ENCODE measurements around the gene RETREG1.
A peak's percentile ranks its signal among the peaks of the same experiment; 100 is the strongest.
"Not testable (repeated sequence)": the region's sequence is repeated elsewhere in the genome, so short reads cannot be mapped to it uniquely, and the experiment has no call there.

The RETREG1 gene

DNA sequence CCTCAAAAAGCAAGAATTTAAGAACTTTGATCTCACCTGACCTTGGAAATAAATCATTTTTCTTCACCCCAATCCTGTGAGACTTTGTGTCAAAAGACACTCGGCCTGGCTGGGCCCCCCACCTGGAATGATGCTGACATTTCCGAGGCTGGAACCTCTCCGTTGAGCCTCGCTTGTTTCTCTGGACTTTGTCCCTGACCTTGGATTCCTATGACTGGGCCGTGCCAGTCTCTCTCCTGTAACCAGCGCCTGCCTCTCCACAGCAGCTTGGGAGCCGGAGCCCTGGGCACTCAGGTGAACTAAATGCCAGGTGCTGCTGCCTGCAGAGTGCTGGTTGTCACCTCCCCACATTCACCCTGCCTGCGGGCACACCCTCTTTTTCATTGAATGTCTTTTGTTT lies 62.7 kb downstream of the RETREG1 start:
- DNase-seq (ENCODE audit: low read depth in 2 of 2): no peak

DNA sequence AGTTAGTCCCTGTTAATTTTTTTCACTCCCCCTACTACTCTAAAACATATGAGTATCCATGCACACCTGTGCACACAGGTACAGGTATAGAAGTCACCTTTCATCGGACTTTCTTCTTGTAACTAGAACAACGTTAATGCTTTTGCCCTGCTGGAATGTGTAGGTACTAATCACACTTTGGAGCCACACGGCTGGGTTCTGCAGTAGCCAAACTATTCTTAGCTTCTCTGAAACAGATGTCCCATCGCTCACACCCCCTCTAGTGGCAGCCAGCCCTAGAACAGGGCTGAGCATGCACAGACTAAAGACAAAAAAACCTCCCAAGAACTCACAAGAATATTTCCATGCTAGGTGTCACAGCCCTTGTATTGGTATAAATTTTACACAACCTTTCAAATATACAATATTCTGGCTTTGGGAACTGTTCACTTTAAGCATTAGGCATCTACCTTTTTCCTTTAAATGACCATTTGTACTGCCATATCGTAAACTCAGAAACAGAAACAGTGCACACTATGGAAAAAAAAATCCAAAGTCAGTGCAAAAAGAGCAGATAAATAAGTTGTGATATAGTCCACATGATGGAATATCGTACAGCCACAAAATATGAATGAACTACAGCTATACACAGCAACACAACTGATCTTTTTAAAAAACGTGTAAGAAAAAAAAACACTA lies 64.0 kb downstream of the RETREG1 start:
- DNase-seq (ENCODE audit: low read depth in 2 of 2): peak; percentile 24 to 25

DNA sequence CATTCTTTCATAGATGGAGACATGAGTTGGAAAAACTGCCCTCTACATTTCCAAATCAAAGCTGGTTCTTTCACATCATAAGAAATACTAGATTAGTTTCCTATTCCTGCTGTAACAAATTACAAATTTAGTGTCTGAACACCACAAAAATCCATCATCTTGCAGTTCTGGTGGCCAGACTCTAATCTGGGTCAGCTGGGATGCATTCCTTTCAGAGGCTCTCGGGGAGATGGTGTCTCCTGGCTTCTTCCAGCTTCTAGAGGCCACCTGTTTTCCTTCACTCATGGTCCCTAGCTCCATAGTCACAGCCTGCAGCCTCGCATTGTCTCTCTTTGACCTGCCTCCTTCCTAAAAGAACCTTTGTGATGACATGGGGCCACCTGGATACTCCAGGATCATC lies 65.2 kb downstream of the RETREG1 start:
- no peak for DNase-seq (ENCODE audit: low read depth in 2 of 2)

DNA sequence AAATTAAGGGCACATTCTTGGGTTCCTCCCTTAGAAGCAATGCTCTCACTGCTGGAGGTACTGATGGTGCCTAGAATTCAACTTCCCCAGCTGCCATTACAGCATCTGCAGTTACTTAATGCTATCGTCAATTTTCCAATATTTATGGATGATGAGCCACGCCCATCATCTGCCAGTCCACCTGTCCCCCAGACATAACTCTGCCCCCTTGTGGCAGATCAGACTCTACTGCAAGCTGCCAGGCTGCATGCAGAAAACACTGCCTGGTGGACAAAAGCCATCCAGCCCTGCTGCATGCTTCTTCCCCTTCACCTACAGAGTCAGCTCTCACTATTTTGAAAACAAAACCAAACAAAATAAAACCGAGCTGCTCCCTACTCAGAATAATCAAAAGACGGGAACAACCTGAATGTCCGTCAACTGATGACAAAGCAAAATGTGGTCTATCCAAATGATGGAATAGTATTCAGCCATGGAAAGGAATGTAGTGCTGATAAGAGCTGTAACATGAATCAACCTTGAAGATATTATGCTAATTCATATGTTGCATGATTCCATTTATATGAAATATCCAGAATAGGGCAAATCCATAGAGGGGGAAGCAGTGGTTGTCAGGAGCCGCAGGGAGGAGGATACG lies 66.4 kb downstream of the RETREG1 start:
- peak; percentile 12 for DNase-seq (ENCODE audit: low read depth in 2 of 2)

DNA sequence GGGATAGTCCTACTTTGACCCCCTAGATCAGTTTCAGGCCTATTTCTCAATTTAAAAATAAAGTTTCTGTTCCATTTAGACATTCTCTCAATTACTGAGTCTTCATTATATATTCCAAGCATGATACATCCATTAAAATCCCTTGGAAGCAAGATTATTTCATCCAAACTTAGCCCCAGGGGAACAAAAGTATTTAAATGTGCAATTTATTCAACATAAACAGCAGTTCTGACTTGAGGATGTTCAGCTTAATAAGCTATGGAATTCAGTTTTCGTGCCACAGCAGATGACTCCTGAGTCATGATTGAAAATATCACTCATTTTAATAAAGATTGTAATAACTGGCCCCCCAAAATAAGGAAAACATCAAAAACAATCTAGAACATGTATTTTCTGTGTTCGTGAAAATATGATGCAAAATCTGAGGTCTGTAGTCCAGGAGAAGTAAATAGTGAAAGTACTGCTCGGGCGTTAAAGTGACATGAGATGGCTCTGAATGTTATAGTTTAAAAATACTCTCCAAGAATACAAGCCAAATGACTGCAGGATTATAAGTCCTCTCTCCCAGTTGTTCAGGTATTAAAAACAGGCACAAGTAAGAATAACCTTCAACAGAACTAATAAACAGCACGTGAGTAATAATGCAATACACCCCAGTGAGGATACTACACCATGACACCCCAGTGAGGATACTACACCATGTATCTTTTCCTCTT lies 67.1 kb downstream of the RETREG1 start:
- DNase-seq (ENCODE audit: low read depth in 2 of 2): no peak

DNA sequence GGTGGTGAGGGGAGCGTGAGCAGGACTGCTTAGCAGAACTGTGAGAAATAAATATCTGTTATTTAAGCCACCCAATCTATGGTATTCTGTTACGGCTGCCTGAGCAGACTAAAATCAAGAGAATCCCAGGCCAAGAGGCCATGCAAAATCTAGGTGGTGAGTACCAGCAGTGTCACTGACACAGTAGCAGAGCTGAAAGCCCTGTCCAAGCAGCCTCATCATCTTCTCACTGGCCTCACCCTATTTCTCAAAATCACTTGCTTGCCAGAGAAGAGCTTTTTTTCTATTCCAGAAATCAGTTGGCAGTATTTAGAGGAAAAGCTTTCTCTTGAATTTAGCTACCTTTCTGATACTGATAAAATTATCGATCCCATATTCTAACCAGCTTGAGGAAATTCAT lies 68.0 kb downstream of the RETREG1 start:
- DNase-seq (ENCODE audit: low read depth in 2 of 2): no peak

DNA sequence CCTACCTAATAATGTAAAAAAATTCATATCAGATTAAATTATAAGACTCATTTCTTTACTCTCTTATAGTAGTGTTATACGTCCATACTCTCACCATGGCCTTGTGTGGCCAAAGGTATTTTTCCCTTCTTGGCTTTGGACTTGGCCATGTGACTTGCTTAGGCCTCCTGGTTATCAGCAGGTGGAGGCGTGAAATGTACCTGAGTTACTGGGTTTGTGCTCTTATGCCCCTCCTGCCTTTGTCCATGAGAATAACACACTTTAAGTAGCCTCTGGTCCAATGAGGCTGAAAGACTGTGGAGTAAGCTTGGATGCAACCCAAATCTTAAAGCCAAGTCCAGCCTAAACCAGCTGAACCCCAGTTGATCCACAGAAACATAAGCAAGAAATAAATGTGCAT lies 68.7 kb downstream of the RETREG1 start:
- DNase-seq (ENCODE audit: low read depth in 2 of 2): no peak

DNA sequence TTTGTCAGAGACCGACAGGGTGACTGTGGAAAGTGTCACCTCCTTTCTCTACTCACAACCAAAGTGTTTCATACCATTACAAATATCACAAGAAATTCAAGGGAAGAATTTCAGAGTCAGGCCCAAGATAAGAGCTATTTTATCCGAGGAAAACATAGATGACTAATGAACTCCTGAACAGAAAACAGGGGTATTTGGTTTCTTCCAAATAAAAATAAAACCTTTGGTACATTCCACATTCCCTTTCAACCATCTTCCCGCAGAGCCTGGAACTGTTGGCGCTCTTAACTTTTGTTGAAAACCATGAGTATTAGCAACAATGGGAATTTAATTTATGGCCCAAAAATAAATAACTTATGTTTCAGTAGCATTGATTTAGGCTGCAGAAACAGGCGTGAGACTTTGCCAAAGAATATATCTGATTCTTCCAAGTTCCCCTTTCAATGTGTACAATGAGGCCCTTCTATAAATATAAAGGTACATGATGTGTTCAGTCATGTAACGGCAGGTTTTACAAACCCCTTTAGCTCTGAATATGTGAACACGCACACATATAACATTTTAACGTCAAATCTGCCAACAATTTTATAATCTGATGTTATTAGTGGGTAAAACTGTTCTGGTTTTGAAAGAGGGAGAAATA lies 69.5 kb downstream of the RETREG1 start:
- no peak for DNase-seq (ENCODE audit: low read depth in 2 of 2)

DNA sequence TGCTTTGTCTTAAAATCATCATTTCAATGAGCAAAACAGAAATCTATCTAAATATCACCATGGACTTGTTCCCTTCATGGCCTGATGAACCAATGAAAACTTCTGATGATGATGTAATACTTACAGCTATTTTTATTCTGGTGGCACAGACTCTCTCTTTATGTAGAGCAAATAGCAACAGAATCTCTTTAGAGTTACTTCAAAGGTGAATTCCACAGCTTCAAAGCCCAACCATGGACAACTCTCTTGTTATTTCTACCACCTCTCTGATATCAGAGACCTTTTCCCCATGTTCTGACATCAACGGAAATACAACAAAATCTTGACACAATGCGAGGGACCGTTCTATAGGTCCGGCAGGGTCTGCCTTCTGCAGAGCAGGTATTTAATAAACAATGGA lies 70.1 kb downstream of the RETREG1 start:
- DNase-seq (ENCODE audit: low read depth in 2 of 2): no peak

DNA sequence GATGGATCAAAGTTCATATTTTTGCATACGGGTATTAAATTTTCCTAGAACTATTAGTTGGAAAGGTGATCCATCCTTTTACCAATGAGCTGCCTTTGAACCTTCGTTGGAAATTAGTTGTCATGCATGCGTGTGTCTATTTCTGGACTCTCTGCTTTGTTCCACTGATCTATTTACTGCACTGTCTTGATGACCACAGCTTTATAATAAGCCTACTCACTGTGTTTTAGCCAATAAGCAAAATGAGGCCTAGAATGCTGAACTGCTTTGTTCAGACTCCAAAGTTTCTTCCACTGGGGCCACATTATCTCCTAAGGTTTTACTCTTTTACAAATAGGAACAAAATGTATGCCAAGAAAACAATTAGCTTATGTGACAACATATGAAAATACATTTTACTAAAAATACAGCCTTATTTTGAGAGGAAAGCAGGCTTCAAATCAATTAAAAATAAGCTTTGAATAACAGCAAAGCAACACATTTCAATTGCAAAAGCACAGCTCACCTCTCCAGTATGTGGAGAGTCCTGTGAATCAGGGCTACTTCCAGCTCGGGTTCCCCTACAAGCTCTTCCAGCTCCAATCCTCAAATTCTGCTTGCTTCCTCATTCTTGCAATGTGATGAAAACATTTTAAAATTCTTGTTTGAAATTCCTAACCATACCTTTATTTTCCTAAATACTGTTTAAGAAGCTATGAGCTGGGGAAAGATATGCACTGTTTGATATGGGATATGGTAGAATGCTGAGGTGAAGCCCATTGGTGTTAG lies 72.0 kb downstream of the RETREG1 start:
- DNase-seq (ENCODE audit: low read depth in 2 of 2): no peak

DNA sequence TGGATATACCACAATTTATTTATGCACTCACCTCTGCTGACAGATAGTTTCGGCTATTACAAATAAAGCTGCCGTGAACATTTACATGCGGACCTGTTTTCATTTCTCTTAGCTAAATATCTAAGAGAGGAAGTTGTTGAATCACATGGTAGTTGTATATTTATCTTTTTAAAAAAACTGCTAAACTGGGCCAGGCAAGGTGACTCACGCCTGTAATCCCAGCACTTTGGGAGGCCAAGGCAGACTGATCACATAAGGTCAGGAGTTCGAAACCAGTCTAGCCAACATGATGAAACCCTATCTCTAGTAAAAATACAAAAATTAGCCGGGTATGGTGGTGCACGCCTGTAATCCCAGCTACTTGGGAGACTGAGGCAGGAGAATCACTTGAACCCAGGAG lies 73.6 kb downstream of the RETREG1 start:
- DNase-seq (ENCODE audit: low read depth in 2 of 2): not testable (repeated sequence)

DNA sequence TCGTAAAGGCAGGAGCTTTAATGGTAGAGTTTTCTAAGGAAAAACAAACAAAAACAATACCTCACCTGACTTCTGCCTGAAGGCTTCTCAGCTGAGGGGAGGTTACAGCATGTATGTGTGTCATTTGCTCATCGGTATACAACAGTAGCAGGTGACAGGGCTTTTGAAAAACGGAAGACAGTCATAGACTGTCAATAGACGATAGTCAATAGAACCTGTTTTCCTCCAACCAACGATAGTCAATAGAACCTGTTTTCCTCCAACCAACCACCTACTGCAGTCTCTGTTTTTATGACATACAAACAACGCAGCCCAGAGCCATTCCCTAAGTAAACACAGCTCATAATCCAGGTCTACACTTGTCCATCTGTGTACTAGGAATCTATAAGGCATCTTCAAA lies 74.6 kb downstream of the RETREG1 start:
- no peak for DNase-seq (ENCODE audit: low read depth in 2 of 2)

DNA sequence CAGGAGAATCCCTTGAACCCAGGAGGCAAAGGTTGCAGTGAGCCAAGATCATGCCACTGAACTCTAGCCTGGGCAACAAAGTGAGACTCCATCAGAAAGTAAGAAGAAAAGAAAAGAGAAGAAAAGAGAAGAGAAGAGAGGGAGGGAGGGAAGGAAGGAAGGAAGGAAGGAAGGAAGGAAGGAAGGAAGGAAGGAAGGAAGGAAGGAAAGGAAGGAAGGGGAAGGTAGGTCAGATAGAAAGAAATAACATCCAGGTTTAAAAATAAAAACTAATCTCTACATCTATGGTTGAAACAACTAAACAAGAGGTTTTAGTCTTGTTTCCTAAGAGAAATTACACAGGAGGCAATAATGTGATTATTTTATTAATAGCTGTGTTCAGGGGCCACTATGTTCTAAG lies 75.2 kb downstream of the RETREG1 start:
- DNase-seq (ENCODE audit: low read depth in 2 of 2): not testable (repeated sequence)

DNA sequence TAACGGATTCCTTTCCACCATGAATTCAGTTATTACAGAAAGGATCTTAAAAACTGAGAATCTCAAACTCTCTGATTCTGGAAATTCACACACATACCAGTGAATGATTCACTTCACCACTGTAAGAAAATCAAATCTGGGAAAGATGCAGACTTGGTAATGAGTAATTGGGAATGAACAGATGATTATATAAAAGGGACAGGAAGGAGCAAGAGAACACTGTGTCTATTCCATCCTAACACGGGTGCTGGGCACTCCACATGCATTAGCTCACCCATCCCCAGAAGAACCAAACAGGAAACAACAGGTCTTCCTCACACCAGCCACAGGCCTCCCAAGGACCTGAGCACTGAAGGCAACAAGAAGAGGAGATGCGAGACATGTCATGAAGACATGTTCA lies 76.4 kb downstream of the RETREG1 start:
- DNase-seq (ENCODE audit: low read depth in 2 of 2): no peak

DNA sequence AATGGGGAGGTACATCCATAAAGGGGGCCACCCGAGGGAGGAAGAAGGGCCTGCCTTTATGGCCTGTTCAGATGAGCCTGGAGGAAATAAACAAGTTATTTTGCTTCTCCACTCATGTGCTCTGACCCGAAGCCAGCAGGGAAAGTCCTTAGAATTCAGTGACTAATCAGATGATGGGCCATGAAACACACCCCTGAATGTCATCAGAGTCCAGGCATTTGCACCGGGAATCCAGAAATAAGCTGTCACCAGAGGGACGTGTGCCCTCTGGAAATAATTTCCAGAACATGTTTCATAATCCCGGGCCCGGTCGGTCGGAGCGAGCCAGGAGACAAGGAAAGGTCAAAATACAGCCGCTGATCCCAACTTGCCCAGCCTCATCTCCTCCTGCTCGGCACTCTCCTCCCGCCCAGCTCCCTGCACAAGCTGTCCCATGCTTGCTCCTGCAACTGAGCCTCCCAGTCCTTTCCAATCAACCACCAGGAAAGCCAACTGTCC lies 77.6 kb downstream of the RETREG1 start:
- DNase-seq (ENCODE audit: low read depth in 2 of 2): no peak

DNA sequence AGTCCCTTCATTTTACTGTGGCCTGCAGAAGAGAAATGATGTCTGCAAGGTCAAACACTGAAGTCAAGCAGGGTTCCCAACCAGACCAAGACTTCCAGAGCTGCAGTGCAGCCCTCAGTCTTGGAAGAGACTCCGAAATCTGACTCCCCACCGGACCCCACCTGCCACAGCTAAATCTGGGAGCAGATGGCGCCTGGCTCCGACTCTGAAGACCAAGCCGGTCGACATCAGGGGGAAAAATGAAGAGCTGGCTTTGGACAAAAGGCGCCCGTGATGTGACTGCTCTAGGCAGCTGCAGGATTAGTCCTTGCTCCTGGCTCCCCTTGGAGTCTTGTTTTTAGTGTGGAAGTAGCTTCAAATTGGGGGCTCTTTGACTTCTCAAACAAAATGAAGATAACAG lies 78.8 kb downstream of the RETREG1 start:
- DNase-seq (ENCODE audit: low read depth in 2 of 2): no peak

DNA sequence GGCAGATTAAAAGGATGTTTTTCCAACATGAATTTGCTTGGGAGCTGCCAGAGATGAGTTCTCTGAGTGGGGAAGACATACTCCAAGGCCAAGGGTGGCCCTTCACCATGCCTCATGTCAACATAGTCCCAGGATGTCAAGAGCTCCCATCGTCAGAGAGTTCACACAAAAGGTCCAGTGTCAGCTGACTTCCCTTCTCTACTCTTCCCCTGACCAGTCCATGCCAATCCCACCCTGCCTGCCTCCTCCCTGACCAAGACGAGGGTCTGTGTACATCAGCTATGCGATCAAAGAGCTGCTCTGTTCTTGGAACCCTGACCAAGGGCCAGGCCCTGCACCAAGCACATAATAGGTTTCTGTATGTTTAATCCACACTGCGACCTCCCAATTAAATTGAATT lies 80.0 kb downstream of the RETREG1 start:
- DNase-seq (ENCODE audit: low read depth in 2 of 2): no peak

DNA sequence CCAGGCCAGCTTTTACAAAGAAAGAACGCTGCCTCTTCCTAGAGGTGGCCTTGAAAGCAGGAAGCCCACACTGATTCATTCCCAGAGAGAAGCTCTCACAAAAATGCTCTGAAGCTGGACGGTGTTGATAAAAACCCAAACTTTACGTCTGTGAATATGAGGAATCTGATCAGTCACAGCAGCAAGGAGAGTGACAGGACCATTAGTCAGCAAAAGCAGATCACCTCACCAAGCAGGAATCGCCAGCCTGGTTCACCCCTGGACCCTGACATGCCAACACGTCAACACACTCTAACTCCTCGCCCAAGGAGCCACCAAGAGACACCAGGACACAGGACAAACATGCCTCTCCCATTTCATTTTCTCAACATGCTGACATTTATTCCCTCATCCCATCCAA lies 80.6 kb downstream of the RETREG1 start:
- DNase-seq (ENCODE audit: low read depth in 2 of 2): no peak

DNA sequence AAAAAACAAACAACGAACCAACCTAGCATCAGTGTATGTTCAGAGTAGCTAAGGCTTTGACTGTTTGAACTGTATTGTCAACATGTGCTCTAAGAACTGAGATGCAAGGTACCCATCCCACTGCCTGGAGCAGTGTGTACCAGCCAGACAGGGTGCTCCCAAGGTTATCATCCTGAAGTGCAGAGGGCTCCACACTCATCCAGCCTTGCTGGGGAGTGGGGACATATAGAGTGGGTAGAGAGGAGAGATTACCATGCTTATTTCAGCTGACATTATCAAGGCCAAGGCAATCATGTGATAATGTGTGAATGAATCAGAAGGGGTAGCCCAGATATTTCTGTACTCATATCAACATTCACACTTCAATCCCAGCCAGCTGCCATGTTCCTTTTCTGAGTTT lies 82.5 kb downstream of the RETREG1 start:
- no peak for DNase-seq (ENCODE audit: low read depth in 2 of 2)

DNA sequence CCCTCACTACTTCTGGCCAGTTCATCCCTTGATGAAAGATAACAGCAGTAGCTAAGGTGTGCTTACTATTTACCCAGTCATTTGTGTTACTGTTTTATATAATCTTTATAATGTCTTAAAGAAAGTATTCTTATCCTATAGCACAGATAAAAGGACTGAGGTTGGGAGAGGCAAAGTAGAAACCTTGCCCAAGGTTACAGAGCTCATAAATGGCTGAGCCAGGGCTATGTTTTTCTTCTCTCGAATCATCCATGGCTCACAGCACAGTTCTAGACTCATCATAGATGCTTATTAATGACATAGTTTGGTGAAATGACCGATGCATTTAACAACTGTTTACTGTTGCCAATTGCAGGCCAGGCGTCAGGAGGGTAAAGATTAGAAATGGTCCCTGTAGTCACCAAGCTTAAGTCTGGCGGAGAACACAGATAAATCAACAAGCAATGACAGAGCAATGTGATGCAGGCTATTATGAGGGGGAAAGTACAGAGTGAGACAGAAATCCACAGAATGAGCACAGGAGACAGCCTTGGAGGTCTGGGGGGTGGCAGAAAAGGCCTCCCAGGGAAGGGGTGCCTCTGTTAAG lies 85.6 kb downstream of the RETREG1 start:
- no peak for DNase-seq (ENCODE audit: low read depth in 2 of 2)

DNA sequence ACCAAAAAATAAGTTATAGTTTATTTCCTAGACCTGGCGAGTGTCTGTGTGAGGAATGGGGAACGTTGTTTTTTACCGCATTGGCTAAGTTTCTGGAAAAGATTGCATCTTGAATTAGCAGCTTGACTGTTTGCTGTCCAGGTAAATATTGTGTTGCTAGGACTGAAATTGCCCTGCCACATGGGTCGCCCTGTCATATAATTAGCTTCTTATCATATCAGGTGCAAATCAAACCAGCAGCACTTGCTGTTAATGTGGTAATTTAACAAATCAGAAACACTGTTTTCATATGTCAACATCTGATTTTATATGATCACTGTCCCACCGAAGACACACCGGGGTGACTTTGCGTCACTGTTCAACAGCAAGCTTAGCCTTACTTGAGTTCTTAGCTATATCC lies 87.5 kb downstream of the RETREG1 start:
- DNase-seq (ENCODE audit: low read depth in 2 of 2): no peak

All from stimulated activated CD8-positive, alpha-beta memory T cell treated with anti-CD3 and anti-CD28 coated beads, Interleukin-2, amount 100 ng/mL, for 48 hours (primary cell).